ENCODE data around the gene PPP1R15A.

Gene PPP1R15A

GRCh38 chr19:48920949-48921348 lies 48.7 kb downstream of the PPP1R15A start:
- H3K79me2 ChIP-seq = no peaks in the 10 kb centered on the region
- H3K4me3 ChIP-seq (ENCODE audit: low read depth, low read length) = no peak overlapping the region
- H3K36me3 ChIP-seq (ENCODE audit: control insufficient read depth, insufficient read depth, low read length) = no peaks in the 10 kb centered on the region
- no peak overlapping the region for H3K27ac ChIP-seq
- TF ChIP-seq CTCF (IDR thresholded peaks at IDR 0.05) = no peak
- H3K4me1 ChIP-seq = no peaks in the 10 kb centered on the region
- no peak overlapping the region for H2AFZ ChIP-seq
- H3K9me3 ChIP-seq (ENCODE audit: control insufficient read depth, low read length) = no peaks in the 10 kb centered on the region
- H3K27me3 ChIP-seq (ENCODE audit: control insufficient read depth, insufficient read depth, low read length) = no peaks in the 10 kb centered on the region
- H3K9ac ChIP-seq = no peak overlapping the region
- no peak overlapping the region for H3K4me2 ChIP-seq (ENCODE audit: low read length)

- no peaks in the 10 kb centered on the region for H3K36me3 ChIP-seq (ENCODE audit: control insufficient read depth, insufficient read depth, low read length)
- no peaks in the 10 kb centered on the region for H3K9me3 ChIP-seq (ENCODE audit: control insufficient read depth, low read length)
- no peak overlapping the region for H3K4me3 ChIP-seq (ENCODE audit: low read depth, low read length)
- no peaks in the 10 kb centered on the region for H3K27me3 ChIP-seq (ENCODE audit: control insufficient read depth, insufficient read depth, low read length)
- H3K9ac ChIP-seq = no peak overlapping the region
- no peak overlapping the region for H3K27ac ChIP-seq
- no peaks in the 10 kb centered on the region for H3K79me2 ChIP-seq
- no peak overlapping the region for H3K4me2 ChIP-seq (ENCODE audit: low read length)
- no peak overlapping the region for H2AFZ ChIP-seq
- H3K4me1 ChIP-seq = no peaks in the 10 kb centered on the region
- no peak for TF ChIP-seq CTCF (IDR thresholded peaks at IDR 0.05)
Measured at GRCh38 chr19:48921721-48922500, 49.7 kb downstream of the PPP1R15A start.

- Histone ChIP-seq H3K4me3 (ENCODE audit: low read depth, low read length) (no peak overlapping the region), H3K4me2 (ENCODE audit: low read length) (no peak overlapping the region), H3K27ac (no peak overlapping the region), H3K9ac (no peak overlapping the region), H3K4me1 (no peaks in the 10 kb centered on the region), H3K27me3 (ENCODE audit: control insufficient read depth, insufficient read depth, low read length) (no peaks in the 10 kb centered on the region), H3K36me3 (ENCODE audit: control insufficient read depth, insufficient read depth, low read length) (no peaks in the 10 kb centered on the region), H3K9me3 (ENCODE audit: control insufficient read depth, low read length) (no peaks in the 10 kb centered on the region), H2AFZ (no peak overlapping the region), H3K79me2 (no peaks in the 10 kb centered on the region)
- no peak for TF ChIP-seq CTCF (IDR thresholded peaks at IDR 0.05)
Measured at GRCh38 chr19:48922548-48923490, 50.6 kb downstream of the PPP1R15A start.

GRCh38 chr19:48925240-48925843 lies 53.1 kb downstream of the PPP1R15A start:
- Histone ChIP-seq H3K79me2 (no peaks in the 10 kb centered on the region), H3K36me3 (ENCODE audit: control insufficient read depth, insufficient read depth, low read length) (no peaks in the 10 kb centered on the region), H3K27ac (no peak overlapping the region), H2AFZ (no peak overlapping the region), H3K4me2 (ENCODE audit: low read length) (no peak overlapping the region), H3K4me1 (no peaks in the 10 kb centered on the region), H3K9me3 (ENCODE audit: control insufficient read depth, low read length) (no peaks in the 10 kb centered on the region), H3K4me3 (ENCODE audit: low read depth, low read length) (no peak overlapping the region), H3K27me3 (ENCODE audit: control insufficient read depth, insufficient read depth, low read length) (no peaks in the 10 kb centered on the region), H3K9ac (no peak overlapping the region)
- no peak for TF ChIP-seq CTCF (IDR thresholded peaks at IDR 0.05)
